H7 (cell line): ENCODE measurements around the gene COL5A3. TPM values are rescaled to one million over a fixed set of nuclear protein-coding genes. Genes with fewer than 3 reads are reported as not detected.
A peak's percentile ranks its signal among the peaks of the same experiment; 100 is the strongest.
"Not testable (repeated sequence)": the region's sequence is repeated elsewhere in the genome, so short reads cannot be mapped to it uniquely, and the experiment has no call there.

ENCODE experiments used
- DNase-seq: peaks from one replicate; pipeline ENCODE4 v3.0.0; 2012
- H3K27me3 ChIP-seq: 2 replicates; pipeline ENCODE4 v1.6.0; 2011; ENCODE audit warnings: mild to moderate bottlenecking, low read length; ENCODE audit not compliant: control insufficient read depth, insufficient read depth
- H3K36me3 ChIP-seq: replicated peaks from 2 replicates; pipeline ENCODE4 v1.5.1; 2011; ENCODE audit warnings: low read length; ENCODE audit not compliant: control insufficient read depth, insufficient read depth
- H3K4me3 ChIP-seq: 2 replicates; pipeline ENCODE4 v1.5.1; 2011; ENCODE audit warnings: low read depth, mild to moderate bottlenecking, control low read depth, low read length, moderate library complexity; ENCODE audit not compliant: insufficient read depth
- total RNA-seq: library from RNA; depleted of rRNA; stranded (reverse); fragments of >200 nt; shearing (Covaris generic); gene quantifications from 2 replicates; pipeline ENCODE4 v1.2.3, GENCODE V29; 2014; rRNA removed

COL5A3 gene
- total RNA-seq, 1 experiment from 2014 or later = 0.62 TPM

GRCh38 chr19:9923440-9923839, 86.9 kb downstream of the COL5A3 start:
- DNase-seq = no peak
- H3K36me3 ChIP-seq = no peaks in the 10 kb centered on the region; the same call in 1 of the 2 replicates
- no peaks in the 10 kb centered on the region for H3K27me3 ChIP-seq
- H3K4me3 ChIP-seq = no peak overlapping the region

DNA sequence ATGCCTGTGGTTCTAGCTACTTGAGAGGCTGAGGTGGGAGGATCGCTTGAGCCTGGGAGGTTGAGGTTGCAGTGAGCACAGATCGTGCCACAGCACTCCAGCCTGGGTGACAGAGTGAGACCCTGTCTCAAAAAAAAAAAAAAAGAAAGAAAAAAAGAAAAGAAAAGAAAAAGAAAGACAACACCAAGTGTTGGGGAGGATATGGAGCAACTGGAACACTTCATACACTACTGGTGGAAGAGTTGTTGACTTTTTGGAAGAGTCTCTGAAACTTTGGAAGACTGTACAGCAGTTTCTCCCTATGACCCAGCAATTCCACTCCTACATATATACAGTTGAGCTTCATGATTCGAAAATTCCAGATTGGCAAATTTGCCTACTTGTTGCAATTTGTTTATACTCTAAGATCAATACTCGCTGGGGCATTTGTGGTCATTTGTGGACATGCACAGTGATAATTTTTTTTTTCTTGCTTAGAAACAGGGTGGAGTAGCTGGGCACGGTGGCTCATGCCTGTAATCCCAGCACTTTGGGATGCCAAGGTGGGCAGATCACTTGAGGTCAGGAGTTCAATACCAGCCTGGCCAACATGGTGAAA, 87.4 kb downstream of the COL5A3 start:
- DNase-seq, H3K4me3 ChIP-seq, H3K36me3 ChIP-seq, H3K27me3 ChIP-seq: not testable (repeated sequence)

- H3K27me3 ChIP-seq = peaks cover 12% of the 10 kb centered on the region
- no peak overlapping the region for H3K4me3 ChIP-seq
- H3K36me3 ChIP-seq = no peaks in the 10 kb centered on the region
- DNase-seq = peak; percentile 90
Measured at GRCh38 chr19:9917321-9917720, 93.0 kb downstream of the COL5A3 start.

DNA sequence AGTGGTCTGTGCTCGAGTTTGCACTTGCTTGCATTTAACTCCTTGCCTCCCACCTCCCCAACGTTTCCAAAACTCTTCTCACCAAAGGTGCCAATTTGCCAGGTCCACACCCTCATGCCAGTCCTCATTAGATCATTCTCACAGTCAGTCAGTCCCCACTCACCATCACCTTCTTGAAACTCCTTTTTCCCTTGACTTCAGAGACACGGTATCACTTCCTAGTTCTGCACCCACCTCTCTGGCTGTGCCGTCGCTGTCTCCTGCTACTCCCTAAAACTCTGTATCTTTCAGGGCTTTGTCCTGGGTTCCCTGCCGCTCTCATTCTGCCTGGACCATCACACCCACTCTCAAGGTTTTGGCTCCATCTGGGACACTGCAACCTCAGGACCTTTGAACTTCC, 93.6 kb downstream of the COL5A3 start:
- H3K4me3 ChIP-seq = no peak overlapping the region
- DNase-seq = no peak
- peaks cover 13% of the 10 kb centered on the region for H3K27me3 ChIP-seq
- no peaks in the 10 kb centered on the region for H3K36me3 ChIP-seq

GRCh38 chr19:9914315-9915207, 95.7 kb downstream of the COL5A3 start:
- DNase-seq = peak; percentile 95
- Histone ChIP-seq H3K27me3 (peaks cover 13% of the 10 kb centered on the region), H3K36me3 (no peaks in the 10 kb centered on the region), H3K4me3 (peak overlapping the region; percentile 66)

DNA sequence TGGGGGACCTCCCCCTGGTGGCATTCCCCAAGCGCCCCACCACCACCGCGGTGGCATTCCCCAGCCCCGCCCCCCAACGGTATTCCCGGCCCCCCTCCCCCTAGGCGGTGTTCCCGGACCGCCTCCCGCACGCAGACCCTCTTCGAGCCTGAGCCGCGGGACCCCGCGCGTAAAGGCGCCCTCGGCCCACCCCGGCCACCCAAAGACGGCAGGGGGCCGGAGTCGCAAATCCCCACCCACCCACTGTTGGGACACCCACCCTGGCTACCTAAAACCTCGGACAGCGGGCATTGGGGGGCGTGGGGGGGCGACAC, 96.3 kb downstream of the COL5A3 start:
- Histone ChIP-seq H3K36me3 (no peaks in the 10 kb centered on the region), H3K4me3 (peak overlapping the region; percentile 66), H3K27me3 (peaks cover 13% of the 10 kb centered on the region)
- peak; percentile 93 for DNase-seq

GRCh38 chr19:9913237-9914000, 96.9 kb downstream of the COL5A3 start:
- Histone ChIP-seq H3K27me3 (peaks cover 13% of the 10 kb centered on the region), H3K36me3 (no peaks in the 10 kb centered on the region), H3K4me3 (peak overlapping the region; percentile 66)
- DNase-seq = peak; percentile 92

- peaks cover 13% of the 10 kb centered on the region for H3K27me3 ChIP-seq
- peak overlapping the region; percentile 66 for H3K4me3 ChIP-seq
- no peaks in the 10 kb centered on the region for H3K36me3 ChIP-seq
- DNase-seq = peak; percentile 71
Measured at GRCh38 chr19:9912551-9913236, 97.6 kb downstream of the COL5A3 start.

GRCh38 chr19:9911524-9912185, 98.6 kb downstream of the COL5A3 start:
- Histone ChIP-seq H3K36me3 (no peaks in the 10 kb centered on the region), H3K4me3 (no peak overlapping the region), H3K27me3 (peaks cover 13% of the 10 kb centered on the region)
- no peak for DNase-seq

DNA sequence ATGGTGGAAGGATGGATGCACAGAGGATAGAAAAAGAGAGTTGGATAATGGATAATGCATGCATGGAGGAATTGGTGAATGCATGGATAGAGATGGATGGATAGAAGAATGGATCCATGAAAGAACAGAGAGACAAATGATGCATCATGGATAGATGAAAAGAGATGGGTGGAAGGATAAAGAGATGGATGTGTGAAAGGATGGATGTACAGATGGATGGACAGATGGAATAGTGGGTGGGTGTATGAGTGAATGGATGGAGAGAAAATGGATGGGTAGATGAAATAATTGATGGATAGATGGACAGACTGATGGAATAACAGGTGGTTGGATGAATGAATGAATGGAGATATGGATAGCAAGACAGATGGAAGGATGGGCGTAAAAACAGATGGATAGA, 99.7 kb downstream of the COL5A3 start:
- DNase-seq = no peak
- no peaks in the 10 kb centered on the region for H3K36me3 ChIP-seq
- no peak overlapping the region for H3K4me3 ChIP-seq
- peaks cover 13% of the 10 kb centered on the region for H3K27me3 ChIP-seq

Other genes with a start within 250 kb of the COL5A3 start
- gene ZNF846, start 241.8 kb downstream of the COL5A3 start, total RNA-seq = 3.9 and 8.6 TPM in 2 replicates
- 31.2 and 36.4 TPM in 2 replicates for gene FBXL12, start 191.4 kb downstream of the COL5A3 start, total RNA-seq
- 266 and 288 TPM in 2 replicates for gene UBL5, start 182.6 kb downstream of the COL5A3 start, total RNA-seq
- gene PIN1, start 175.2 kb downstream of the COL5A3 start, total RNA-seq = 180 and 208 TPM in 2 replicates
- gene OLFM2, start 74.0 kb downstream of the COL5A3 start, total RNA-seq = 40.0 and 63.4 TPM in 2 replicates
- not detected in 2 replicates for gene RDH8, start 3.0 kb upstream of the COL5A3 start, total RNA-seq
- gene SHFL, start 75.8 kb upstream of the COL5A3 start, total RNA-seq = 14.4 and 20.4 TPM in 2 replicates
- 0.15 TPM in 1 of 2 replicates, not detected in the other for gene ANGPTL6, start 92.2 kb upstream of the COL5A3 start, total RNA-seq
- 52.9 and 54.4 TPM in 2 replicates for gene PPAN, start 95.9 kb upstream of the COL5A3 start, total RNA-seq
- gene P2RY11, start 101.2 kb upstream of the COL5A3 start, total RNA-seq = 0.87 and 6.2 TPM in 2 replicates
- gene EIF3G, start 109.4 kb upstream of the COL5A3 start, total RNA-seq = 354 and 376 TPM in 2 replicates
- 128 and 129 TPM in 2 replicates for gene DNMT1, start 184.4 kb upstream of the COL5A3 start, total RNA-seq
- 7.4 and 8.9 TPM in 2 replicates for gene S1PR2, start 220.8 kb upstream of the COL5A3 start, total RNA-seq
- gene MRPL4, start 241.7 kb upstream of the COL5A3 start, total RNA-seq = 148 and 174 TPM in 2 replicates